ENCODE measurements around the gene ZNF446.

ZNF446 gene

DNA sequence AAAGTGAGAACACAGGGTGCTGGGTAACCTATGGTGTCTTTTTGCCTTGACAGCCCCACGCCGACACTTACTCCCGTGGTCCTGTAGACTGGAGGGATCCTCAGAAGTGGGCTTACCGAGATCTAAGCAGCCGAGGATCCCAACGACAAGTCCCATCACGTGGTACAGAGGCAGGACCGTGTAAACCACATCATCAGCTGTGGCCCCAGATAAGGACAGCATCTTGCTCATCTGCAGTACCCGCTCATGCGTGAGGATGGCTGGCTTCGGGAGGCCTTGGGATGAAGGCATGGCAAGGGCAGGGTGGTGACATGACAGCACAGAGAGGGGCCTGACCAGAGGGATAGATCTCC lies 33.6 kb downstream of the ZNF446 start:
- Mint-ChIP-seq H3K4me1 (ENCODE audit: low read depth) (peaks cover 8% of the 10 kb centered on the region), H3K36me3 (peaks cover 7% of the 10 kb centered on the region), H3K27me3 (no peaks in the 10 kb centered on the region), H3K9me3 (ENCODE audit: low read depth) (no peaks in the 10 kb centered on the region), H3K27ac (no peak overlapping the region), H3K4me3 (no peak overlapping the region)

GRCh38 chr19:58510084-58510862 lies 34.1 kb downstream of the ZNF446 start:
- Mint-ChIP-seq H3K36me3 (peaks cover 7% of the 10 kb centered on the region), H3K4me3 (no peak overlapping the region), H3K9me3 (ENCODE audit: low read depth) (no peaks in the 10 kb centered on the region), H3K27me3 (no peaks in the 10 kb centered on the region), H3K27ac (no peak overlapping the region), H3K4me1 (ENCODE audit: low read depth) (peaks cover 11% of the 10 kb centered on the region)

DNA sequence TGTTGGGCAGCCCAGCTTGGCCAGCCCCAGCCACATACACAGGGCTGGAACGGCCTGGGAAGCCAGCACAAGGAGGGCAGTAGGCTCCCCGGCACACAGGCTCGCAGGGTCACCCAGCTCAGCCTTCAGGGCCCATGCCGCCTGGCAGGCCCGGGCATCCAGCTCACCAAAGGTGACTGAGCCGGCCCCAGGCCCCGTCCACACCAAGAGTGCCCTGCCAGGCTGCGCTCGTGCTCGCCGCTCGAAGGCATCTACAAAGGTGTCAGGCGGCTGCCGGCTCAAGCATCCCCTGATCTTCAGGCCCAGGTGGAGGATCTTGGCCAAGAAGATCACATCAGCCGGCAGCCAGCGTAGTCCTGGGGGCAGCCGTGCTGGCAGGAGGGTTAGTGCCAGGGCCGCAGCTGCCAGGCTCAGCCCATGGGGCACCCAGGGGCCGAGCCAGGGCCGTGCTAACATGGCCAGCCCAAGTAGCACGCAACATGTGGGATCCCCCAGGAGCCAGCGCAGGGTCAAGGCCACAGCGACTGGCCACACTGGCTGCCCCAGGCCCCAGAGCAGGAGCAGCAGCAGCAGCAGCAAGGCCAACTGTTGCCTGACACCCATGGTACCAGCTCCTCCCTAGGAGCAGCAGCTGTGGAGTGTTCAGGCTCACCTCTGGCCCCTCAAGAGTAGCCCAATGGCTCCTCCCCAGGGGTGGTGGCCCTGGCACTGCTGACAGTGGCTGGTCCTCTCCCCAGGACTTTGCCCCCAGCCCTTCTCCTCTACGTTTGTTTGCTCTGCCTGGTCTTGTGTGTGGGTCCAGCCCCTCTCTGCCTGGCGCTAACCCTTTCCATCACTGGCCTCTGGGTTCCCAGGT lies 35.4 kb downstream of the ZNF446 start, which contains the start of gene SLC27A5:
TSS of gene SLC27A5 (minus strand) at position 640 of the 856 bp plus-strand sequence. CDS start at position 603, 37 bp downstream.
- Mint-ChIP-seq H3K4me3 (no peak within 1 kb of the TSS), H3K27ac (no peak within 1 kb of the TSS), H3K4me1 (ENCODE audit: low read depth) (peaks cover 21% of the 10 kb centered on the region), H3K9me3 (ENCODE audit: low read depth) (no peaks in the 10 kb centered on the region), H3K27me3 (no peaks in the 10 kb centered on the region), H3K36me3 (peaks cover 7% of the 10 kb centered on the region)

GRCh38 chr19:58513213-58513693 lies 37.1 kb downstream of the ZNF446 start:
- Mint-ChIP-seq H3K36me3 (no peaks in the 10 kb centered on the region), H3K27ac (peak overlapping the region; percentile 84), H3K4me3 (no peak overlapping the region), H3K9me3 (ENCODE audit: low read depth) (no peaks in the 10 kb centered on the region), H3K27me3 (no peaks in the 10 kb centered on the region), H3K4me1 (ENCODE audit: low read depth) (peaks cover 29% of the 10 kb centered on the region)

DNA sequence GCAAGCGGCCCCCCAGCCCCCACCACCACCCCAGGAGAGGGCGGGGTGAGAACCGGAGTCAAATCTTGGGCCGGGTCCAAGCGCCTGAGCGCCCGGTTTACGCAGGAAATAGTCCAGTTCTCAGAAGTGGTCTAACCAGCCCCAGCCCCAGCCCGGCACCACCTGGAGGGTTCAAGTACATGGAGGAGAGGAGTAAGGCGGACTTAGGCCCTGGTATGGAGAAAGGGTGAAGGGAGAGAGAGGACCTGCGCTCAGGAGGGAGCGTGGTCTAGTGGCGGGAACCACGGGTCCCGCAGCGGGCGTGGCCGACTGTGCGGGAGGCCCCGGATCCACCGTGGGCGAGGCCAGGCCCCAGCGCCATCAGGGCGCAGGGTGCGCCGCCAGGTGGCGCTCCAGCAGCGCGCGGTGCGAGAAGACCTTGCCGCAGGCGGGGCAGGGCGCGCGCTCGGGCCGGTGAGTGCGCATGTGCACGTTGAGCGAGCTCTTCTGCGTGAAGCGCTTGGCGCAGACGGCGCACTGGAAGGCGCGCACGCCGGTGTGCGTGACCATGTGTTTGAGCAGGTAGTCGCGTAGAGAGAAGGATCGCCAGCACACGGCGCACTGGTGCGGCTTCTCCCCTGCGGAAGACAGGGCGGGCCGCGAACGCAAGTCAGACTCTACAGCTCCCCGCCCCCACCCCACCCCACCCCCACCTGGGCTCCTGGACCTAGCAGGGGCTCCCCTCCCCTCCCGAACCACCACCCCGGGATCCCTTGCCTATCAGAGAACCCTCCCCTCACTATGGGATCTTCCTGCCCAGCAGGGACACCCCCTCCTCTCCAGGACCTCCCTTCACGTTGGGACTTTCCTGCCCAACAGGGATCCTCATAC lies 37.8 kb downstream of the ZNF446 start:
- Mint-ChIP-seq H3K36me3 (no peaks in the 10 kb centered on the region), H3K4me3 (peak overlapping the region; percentile 89), H3K4me1 (ENCODE audit: low read depth) (peaks cover 35% of the 10 kb centered on the region), H3K27me3 (no peaks in the 10 kb centered on the region), H3K9me3 (ENCODE audit: low read depth) (no peaks in the 10 kb centered on the region), H3K27ac (peak overlapping the region; percentile 90)

DNA sequence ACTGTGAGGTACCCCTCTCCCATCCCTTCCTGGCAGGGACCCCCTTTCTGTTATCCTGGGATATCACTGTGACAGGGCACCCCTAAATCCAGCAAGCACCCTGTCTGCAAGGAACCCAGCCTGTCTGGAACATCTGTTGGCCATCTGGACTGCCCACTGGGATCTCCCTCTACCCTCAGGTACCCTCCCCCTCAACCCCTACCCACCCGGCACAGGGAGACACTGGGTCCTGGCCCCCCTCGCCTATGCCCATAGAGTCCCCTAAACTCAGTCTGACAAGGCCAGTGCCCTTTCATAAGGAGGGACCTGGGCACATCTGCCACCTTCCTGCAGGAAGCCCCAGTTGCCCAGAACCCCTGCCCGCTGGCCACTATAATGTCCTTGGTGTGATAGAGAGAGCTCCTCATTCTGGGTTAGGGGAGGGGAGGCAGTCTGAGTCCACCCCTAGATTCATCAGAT lies 38.4 kb downstream of the ZNF446 start:
- Mint-ChIP-seq H3K9me3 (ENCODE audit: low read depth) (no peaks in the 10 kb centered on the region), H3K4me3 (peak overlapping the region; percentile 89), H3K27me3 (no peaks in the 10 kb centered on the region), H3K27ac (peak overlapping the region; percentile 83), H3K4me1 (ENCODE audit: low read depth) (peaks cover 39% of the 10 kb centered on the region), H3K36me3 (no peaks in the 10 kb centered on the region)

DNA sequence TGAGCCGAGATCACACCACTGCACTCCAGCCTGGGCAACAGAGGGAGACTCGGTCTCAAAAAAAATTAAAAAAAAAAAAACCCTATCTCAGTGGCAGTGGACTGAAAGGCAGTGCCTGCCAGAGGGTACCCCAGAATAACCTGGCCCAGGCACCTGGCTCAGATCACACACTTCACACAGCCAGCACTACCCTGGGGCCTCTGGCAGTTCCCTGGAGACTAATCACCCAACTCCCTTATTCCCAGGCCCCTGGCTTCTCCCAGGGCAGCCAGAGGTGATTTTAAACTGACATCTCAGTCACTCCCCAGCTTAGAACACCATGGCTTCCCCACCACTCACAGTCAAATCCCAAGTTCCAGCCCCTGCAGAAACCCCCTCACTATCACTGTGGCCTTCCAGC lies 39.1 kb downstream of the ZNF446 start:
- Mint-ChIP-seq H3K36me3 (no peaks in the 10 kb centered on the region), H3K4me1 (ENCODE audit: low read depth) (peaks cover 45% of the 10 kb centered on the region), H3K27ac (peak overlapping the region; percentile 76), H3K4me3 (peak overlapping the region; percentile 89), H3K9me3 (ENCODE audit: low read depth) (no peaks in the 10 kb centered on the region), H3K27me3 (no peaks in the 10 kb centered on the region)

- H3K4me1 Mint-ChIP-seq (ENCODE audit: low read depth) = peaks cover 51% of the 10 kb centered on the region
- no peaks in the 10 kb centered on the region for H3K9me3 Mint-ChIP-seq (ENCODE audit: low read depth)
- no peak overlapping the region for H3K27ac Mint-ChIP-seq
- no peaks in the 10 kb centered on the region for H3K36me3 Mint-ChIP-seq
- H3K27me3 Mint-ChIP-seq = no peaks in the 10 kb centered on the region
- H3K4me3 Mint-ChIP-seq = peak overlapping the region; percentile 89
These were observed 40.2 kb downstream of the ZNF446 start for GRCh38 chr19:58516246-58516836.

DNA sequence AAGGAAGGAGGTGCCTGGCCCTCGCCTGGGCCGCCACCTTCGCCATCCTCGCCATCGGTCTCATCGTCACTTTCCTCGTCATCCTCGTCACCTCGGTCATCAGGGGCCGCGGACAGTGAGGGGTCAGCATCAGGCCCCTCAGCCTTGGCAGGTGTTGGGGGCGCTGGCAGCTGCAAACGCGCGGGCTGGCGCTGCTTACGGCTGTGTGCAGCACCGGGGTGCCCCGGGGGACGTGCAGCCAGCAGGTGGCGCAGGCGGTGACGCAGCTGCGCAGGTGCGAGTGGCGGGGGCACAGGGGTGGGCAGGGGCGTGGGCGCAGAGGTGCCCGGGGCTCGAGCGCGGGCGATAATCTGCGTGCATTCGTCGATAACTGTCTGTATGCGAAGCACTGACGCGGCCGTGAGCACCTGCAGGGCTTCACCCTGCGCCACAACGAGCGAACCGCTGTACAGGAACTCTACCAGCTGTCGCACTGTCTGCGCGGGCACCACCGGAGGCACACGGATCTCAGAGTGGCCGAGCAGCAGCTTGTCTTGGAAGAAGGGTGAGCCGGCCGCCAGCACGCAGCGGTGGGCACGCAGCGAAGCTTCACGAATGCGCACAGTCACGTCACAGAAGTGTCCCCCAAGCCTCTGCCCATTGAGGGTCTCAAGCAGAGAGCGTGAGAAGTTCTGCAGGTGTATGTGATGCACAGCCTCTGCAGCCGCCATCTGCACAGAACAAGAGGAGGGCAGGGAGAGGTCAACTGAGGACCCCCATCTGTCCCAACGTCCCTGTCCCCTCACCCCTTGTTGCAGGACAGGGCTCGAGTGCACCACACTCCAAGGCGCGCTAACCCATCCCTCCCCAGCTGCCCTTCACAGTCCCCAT lies 41.0 kb downstream of the ZNF446 start:
- Mint-ChIP-seq H3K9me3 (ENCODE audit: low read depth) (no peaks in the 10 kb centered on the region), H3K27me3 (no peaks in the 10 kb centered on the region), H3K4me3 (peak overlapping the region; percentile 20), H3K4me1 (ENCODE audit: low read depth) (peaks cover 52% of the 10 kb centered on the region), H3K27ac (no peak overlapping the region), H3K36me3 (no peaks in the 10 kb centered on the region)

GRCh38 chr19:58518256-58519086 lies 42.3 kb downstream of the ZNF446 start:
- peaks cover 52% of the 10 kb centered on the region for H3K4me1 Mint-ChIP-seq (ENCODE audit: low read depth)
- H3K27ac Mint-ChIP-seq = peak overlapping the region; percentile 97
- no peaks in the 10 kb centered on the region for H3K27me3 Mint-ChIP-seq
- H3K36me3 Mint-ChIP-seq = no peaks in the 10 kb centered on the region
- H3K4me3 Mint-ChIP-seq = peak overlapping the region; percentile 97
- H3K9me3 Mint-ChIP-seq (ENCODE audit: low read depth) = no peaks in the 10 kb centered on the region

- Mint-ChIP-seq H3K4me3 (peak overlapping the region; percentile 97), H3K36me3 (no peaks in the 10 kb centered on the region), H3K4me1 (ENCODE audit: low read depth) (peaks cover 49% of the 10 kb centered on the region), H3K27ac (peak overlapping the region; percentile 97), H3K9me3 (ENCODE audit: low read depth) (no peaks in the 10 kb centered on the region), H3K27me3 (no peaks in the 10 kb centered on the region)
These were observed 42.9 kb downstream of the ZNF446 start for GRCh38 chr19:58519087-58519354.

GRCh38 chr19:58519355-58520256 lies 43.5 kb downstream of the ZNF446 start, which contains the start of gene ZBTB45:
TSS of gene ZBTB45 (minus strand) at chr19:58519810. CDS start at chr19:58517673, 2,137 bp downstream.
- Mint-ChIP-seq H3K4me1 (ENCODE audit: low read depth) (peaks cover 45% of the 10 kb centered on the region), H3K27me3 (no peaks in the 10 kb centered on the region), H3K9me3 (ENCODE audit: low read depth) (no peaks in the 10 kb centered on the region), H3K27ac (peak within 1 kb of the TSS; percentile 97), H3K4me3 (peak within 1 kb of the TSS; percentile 97), H3K36me3 (no peaks in the 10 kb centered on the region)
